Activated CD8-positive, alpha-beta memory T cell treated with anti-CD3 and anti-CD28 coated beads, Interleukin-2, amount 50 U/mL, for 4 hours (primary cell): ENCODE measurements around the gene C1orf167.

ENCODE experiments used
- DNase-seq: peaks from one replicate; pipeline ENCODE4 v3.0.0-alpha.2; 2020

C1orf167 gene

GRCh38 chr1:11738096-11738495 lies 23.9 kb upstream of the C1orf167 start:
- DNase-seq = no peak

DNA sequence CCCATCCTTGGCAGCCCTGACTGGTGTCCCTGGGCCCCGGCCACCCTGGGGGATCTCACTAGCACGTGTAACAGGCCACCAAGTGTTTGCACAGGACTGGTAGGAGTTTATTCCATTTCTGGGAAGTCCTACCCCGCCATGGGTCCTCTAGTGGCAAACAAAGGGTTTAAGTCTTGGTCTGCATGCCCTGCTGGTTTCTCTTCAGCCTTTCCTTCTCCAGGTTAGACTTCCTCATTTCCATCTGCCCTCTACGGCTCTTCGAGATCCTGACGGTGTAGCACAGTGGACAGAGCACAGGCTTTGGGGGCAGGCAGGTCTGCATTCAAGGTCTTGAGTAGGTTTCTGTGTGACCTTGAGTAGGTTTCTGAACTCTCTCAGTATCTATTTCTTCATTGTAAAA lies 23.2 kb upstream of the C1orf167 start:
- no peak for DNase-seq

DNA sequence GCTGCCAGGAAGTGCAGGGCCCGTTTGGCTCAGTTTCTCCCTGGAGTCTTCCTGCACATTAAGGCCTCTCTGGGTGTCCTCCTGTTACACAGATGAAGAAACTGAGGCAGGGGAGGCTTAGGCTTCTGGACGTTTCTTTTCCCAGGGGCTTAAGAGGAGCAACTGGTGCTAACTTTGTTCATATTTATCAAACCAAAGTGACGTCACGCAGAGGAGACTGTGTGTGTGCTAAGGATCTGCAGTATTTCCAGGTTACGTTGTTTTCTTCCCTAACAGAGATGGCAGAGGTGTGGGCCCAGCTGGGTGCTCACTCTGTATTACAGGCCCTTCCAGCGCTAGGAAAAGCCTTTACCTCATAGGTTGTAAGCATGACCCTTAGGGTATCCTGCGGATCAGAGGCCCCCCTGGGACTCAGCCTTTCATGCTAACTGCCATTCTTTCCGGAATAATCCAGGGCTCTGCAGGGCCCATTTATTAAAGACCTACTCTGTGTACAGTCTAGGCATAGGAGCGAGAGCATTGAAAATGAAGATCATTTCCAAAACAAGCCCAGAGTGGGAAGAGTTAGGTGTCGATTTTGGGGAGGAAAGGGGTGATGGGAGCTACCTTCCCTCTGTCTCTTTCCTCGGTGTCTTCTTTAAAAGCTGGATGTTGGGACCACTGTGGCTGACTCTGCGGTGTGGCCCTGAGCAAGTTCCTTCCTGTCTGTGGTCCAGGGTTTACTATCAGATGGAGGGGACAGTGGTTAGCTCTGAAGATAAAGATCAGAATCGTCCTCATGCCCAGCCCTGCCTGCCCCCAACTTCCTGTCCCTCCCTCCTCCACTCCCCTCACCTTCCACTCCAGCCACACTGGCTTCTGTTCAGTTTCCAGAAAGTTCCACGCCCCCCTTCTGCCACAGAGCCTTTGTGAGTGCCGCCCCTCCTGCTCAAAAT lies 21.5 kb upstream of the C1orf167 start:
- DNase-seq = no peak

DNA sequence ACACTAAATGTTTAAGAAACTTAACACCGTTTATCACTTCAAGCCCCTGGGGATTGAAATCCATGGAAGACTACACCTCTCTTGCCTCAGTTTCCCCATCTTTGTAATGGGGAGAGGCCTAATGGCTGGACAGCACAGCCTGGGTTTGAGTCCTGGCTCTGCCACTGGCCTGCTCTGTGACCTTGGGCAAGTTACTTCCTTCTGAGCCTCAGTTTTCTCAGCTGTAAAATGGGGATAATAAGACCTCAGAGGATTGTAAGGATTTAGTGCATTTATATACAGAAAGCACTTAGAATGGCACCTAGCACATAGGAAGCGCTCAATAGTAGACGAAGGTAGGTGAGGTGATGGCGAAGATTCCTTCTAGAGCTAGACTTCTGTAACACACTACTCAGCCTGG lies 20.5 kb upstream of the C1orf167 start:
- DNase-seq = no peak

GRCh38 chr1:11741919-11742558 lies 20.0 kb upstream of the C1orf167 start:
- no peak for DNase-seq

- no peak for DNase-seq
These were observed 17.7 kb upstream of the C1orf167 start for GRCh38 chr1:11744287-11744686.

DNA sequence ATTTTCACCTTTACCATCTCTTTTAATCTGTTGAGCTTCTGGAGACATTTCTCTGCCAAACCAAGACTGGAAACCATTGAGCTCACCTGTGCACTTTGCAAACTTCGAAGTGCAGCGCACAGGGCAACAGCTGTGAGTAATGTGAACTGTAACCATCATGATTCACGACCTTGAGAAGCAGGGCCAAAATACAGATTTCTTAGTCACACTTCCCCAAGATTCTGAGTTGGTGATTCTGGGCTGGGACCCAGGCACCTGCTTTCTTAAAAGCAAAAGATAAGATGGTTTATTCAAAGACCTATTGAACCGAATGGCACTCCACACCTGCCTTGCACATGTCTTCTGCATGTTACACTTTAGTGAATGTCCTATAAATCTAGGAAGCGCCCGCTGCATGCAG lies 15.9 kb upstream of the C1orf167 start:
- DNase-seq = no peak

DNA sequence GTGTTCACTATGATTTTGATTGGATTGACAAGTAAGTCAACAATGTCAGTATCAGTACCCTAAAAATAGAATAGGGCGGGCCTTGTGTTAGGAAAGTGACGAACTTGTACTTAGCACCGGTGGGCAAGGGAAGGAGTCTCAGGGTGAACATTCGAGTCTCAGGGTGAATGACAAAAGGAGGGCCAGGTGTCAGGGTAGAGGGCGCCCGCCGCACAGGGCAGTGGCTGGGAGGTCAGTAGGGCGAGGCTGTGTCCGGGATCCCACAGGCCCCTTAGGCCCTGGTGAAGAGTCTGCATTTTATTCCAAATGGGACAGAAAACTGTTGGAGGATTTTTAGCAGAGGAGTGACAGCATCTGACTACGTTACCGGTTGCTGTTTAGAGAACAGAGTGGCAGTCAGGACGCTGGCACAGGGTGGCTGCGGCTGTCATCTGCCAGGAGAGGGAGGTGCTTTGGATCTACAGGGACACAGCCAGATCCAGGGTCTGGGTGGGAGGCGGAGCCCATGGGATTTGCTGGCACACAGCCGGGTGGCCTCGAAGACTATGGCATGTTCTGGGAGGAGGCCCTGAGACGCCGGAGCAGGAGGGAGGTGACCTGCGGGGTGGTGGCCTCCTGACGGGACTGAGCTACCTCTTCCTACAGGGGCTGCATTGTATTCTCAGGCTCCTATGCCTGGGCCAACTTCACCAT lies 15.1 kb upstream of the C1orf167 start:
- DNase-seq = no peak

DNA sequence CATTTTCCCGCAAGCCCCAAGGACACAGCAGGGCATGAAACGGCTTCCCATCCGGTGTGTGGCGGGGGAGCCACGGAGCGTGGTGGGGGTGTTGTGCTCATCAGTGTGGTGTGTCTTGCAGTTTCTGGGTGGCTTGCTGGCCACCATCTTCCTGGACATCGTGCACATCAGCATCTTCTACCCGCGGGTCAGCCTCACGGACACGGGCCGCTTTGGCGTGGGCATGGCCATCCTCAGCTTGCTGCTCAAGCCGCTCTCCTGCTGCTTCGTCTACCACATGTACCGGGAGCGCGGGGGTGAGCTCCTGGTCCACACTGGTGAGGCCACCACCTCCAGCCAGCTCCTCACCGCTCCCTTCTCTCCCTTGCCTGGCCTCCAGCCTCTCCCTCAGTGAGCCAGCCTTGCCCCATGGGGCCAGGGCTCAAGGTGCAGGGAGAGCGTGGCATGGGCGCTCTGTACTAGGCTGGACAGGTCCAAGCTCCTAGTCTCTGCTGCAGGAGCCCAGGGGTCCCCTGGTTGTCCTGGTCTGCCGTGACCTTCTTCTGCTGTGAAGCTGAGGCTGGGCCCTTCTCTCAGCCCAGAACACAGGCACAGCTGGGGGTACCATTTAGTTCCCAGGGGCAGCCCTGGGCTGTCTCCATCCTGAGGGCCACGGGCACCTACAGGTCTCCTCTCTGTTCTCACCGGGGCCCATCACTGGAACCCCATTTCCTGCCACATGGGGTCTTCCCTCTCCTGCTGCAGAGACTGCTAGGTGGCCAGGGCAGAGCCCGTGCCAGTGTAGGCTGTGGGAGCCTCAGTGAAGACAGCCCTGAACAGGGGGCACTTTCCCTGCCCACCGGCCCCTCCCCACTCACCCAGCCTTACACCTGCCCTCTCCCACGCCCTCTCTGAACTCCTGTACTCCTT lies 13.4 kb upstream of the C1orf167 start:
- no peak for DNase-seq

GRCh38 chr1:11749203-11749689 lies 12.7 kb upstream of the C1orf167 start:
- peak; percentile 44 for DNase-seq

- DNase-seq = no peak
These were observed 12.0 kb upstream of the C1orf167 start for GRCh38 chr1:11749996-11750395.

DNA sequence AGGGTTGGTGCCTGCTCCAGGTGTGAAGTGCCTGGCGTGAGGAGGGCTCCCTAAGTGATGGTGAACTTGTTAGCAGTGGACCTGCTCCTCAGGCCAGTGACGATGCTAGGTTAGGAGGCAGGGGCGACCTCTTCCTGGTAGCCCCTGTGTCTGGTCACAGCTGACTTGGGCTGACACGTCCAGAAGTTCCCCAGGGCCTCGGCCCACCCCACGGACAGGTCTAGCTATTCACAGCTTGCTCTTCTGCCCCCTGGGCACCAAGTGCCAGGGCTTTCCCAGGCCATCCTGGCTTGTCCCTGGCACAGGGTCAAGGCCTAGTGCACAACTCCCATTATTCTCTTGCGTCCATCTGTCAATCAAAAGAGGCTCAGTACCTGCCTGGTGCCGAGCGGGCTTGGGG lies 10.9 kb upstream of the C1orf167 start:
- no peak for DNase-seq

- no peak for DNase-seq
These were observed 9.5 kb upstream of the C1orf167 start for GRCh38 chr1:11752359-11753088.

DNA sequence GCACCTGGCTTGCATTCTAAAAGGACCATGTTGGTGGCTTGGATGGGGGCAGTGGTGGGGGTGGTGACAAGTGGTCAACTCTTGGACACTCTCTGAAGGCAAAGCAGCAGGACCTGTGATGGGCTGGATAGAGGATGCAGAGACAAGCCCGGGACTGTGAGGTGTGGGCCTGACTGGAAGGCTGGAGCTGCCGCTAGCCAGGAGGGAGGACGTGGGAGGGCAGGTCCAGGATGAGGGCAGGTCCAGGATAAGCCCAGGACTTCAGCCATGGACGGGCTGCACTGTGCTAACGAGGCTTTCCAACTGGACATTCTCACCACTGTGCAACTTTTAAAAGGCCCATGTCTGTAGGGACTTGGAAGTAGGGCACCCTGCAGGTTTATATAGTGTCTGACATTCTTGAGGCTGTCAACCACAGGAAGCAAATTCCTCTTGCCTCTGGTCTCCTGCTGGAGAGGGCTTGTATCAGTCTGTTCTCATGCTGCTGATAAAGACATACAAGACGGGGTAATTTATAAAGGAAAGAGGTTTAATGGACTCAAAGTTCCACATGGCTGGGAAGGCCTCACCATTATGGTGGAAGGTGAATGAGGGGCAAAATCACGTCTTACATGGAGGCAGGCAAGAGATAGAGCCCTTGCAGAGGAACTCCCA lies 8.3 kb upstream of the C1orf167 start:
- no peak for DNase-seq

DNA sequence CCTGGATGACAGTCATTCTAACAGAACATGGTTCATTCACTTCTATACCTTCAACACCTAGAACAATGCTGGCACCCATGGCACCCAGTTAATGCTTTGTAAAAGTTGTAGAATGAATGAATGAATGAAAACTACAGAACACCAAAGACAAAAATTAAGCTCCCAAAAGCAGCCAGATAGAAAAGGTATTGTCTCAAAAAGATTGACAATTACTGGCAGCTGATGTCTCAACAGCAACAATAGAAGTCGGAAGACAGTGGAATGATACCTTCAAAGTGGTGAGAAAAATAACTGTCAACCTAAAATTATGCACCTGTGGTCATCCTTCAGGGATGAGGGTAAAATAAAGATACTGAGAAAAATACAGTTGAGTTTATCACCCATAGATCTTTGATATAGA lies 4.9 kb upstream of the C1orf167 start:
- no peak for DNase-seq

DNA sequence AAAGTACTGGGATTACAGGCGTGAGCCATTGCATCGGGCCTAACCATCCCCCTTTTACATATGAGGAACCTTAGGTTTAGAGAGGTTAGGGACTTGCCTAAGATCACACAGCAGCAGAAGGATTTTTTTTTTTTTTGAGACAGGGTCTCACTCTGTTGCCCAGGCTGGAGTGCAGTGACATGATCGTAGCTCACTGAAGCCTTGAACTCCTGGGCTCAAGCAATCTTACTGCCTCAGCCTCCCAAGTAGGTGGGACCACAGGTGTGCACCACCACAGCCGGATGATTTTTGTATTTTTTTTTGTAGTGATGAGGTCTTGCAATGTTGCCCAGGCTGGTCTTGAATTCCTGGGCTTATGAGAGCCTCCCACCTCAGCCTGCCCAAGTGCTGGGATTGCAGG lies 2.2 kb upstream of the C1orf167 start:
- DNase-seq = no peak

DNA sequence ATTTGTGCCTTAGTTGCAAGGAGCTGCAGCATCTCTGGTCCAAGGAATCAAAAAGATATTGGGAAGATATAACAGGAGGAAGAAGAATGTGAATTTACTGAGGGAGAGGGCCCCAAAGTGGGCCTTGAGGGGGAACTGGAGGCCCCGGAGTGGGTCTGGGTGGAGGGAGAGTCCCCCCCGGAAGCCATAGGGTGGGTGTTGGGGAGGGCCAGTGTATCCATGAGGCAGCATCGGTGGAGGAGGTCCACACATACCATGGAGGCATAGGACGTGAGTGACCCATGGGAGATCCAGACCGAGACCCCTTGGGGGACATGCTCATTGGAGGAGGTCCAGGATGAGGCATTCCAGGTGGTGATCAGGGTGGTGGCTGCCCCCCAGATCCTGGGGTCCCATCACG lies 708 bp upstream of the C1orf167 start:
- no peak for DNase-seq

DNA sequence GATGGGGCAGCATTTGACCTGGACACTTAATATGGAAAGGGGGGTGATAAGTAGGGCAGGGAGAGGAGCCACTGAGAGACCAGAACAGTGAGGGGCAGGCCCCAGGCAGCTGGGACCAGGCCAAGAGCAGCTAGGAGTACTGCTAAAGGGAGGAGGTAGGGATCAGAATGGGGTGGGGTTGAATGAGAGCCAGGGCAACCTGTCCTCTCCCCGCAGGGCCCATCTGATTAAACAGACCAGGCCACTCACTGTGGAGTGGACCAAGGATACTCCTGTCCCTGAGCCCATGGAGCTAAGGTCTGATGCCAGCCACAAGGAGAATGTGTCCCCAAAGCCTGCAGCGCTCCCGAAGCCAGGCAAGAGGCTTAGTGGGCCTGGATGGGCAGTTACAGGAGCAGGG lies 2.1 kb downstream of the C1orf167 start:
- DNase-seq = no peak

DNA sequence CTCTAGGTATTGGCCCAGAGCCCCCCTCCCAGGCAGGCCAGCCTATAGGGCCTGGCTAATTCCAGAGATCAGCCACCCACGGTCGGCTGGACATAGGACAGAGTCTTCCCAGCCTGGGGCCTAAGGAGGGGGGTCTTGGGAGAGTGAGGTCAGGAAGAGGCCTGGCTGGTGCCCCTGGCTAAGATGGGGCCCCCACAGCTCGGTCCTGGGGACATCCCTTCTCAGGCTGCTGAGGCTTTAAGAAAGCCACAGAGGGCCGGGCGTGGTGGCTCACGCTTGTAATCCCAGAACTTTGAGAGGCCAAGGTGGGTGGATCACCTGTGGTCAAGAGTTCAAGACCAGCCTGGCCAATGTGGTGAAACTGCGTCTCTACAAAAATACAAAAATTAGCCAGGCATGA lies 2.5 kb downstream of the C1orf167 start:
- no peak for DNase-seq

DNA sequence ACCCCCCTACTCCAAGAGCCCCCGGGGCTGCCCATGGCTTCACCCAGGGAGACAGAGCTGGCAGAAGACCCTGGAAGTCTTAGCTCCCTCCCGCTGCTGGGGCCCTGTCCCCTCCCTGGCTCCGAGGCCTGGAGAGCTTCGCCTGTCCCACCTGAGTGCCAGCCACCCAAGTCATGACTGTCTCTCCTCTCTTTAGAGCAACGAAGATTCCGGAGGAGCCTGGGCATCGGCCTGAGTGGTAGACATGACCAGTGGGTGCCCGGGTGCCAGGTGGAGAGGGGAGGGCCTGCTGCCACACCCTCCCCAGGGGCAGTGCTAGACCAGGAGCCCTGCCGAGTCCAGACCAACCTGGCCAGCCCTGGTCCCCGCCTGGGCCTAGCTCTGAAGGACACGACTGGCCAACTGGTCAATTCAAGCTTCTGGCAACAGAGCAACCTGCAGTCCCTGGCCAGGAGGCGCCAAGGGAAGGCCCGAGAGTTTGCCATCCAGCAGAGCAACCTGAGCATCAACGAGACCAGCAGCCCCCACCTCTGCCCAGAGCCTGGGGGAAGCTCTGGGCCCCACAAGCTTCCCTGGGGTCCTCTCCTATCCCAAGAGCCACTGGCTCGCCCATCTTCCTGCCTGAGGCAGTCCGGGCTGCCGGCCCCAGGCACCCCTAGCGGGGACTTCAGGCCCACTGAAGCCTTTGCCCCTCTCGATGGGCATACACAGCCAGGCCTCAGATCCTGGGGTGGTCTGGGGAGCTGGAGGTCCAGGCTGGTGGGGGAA lies 3.9 kb downstream of the C1orf167 start:
- no peak for DNase-seq

GRCh38 chr1:11766429-11766776 lies 4.4 kb downstream of the C1orf167 start:
- DNase-seq = no peak
